AG04450 (cell line): ENCODE measurements around the gene PMEL. TPM values are rescaled to one million over a fixed set of nuclear protein-coding genes. Genes with fewer than 3 reads are reported as not detected.

Source experiments
- CTCF ChIA-PET: fragments of 300-600, 350-600 bp; formaldehyde crosslinking; extraction: SDS; loops from one replicate; lab custom pipeline; 2022; ENCODE audit warnings: antibody characterized with exemption, inconsistent platforms; lab: Charles Lee
- POLR2A ChIA-PET: fragments of 350-600 bp; formaldehyde crosslinking; extraction: SDS; loops from one replicate; lab custom pipeline; 2021; ENCODE audit warnings: antibody characterized with exemption, inconsistent platforms; lab: Yijun Ruan, JAX
- DNase-seq: peaks from one replicate; pipeline ENCODE4 v3.0.0-alpha.2; 2011; ENCODE audit warnings: low read depth, low spot score
- H3K27ac ChIP-seq: one replicate; pipeline ENCODE4 v1.5.1; 2012; ENCODE audit warnings: low read depth, low read length, control low read depth
- H3K27me3 ChIP-seq: one replicate; pipeline ENCODE4 v1.6.0; 2012; ENCODE audit warnings: low read length; ENCODE audit not compliant: control insufficient read depth, insufficient read depth
- H3K4me3 ChIP-seq: 2 replicates; pipeline ENCODE4 v1.5.1; 2011; ENCODE audit warnings: mild to moderate bottlenecking, low read depth, low read length, control low read depth
- H3K9me3 ChIP-seq: 2 replicates; pipeline ENCODE4 v1.5.1; 2012; ENCODE audit warnings: low read length; ENCODE audit not compliant: control insufficient read depth, insufficient read depth
- CTCF ChIP-seq: IDR thresholded peaks from 2 replicates; pipeline ENCODE4 v1.5.1; 2011; ENCODE audit warnings: low read depth, low read length, control low read depth, inconsistent platforms
- polyA plus RNA-seq: library from polyadenylated mRNA; depleted of rRNA; stranded (reverse); fragments of >200 nt; gene quantifications from 2 replicates; pipeline ENCODE4 v1.2.3, GENCODE V29; 2011; rRNA removed

PMEL gene
- polyA plus RNA-seq, 1 experiment = 1.6 TPM

GRCh38 chr12:55908726-55909512 lies 56.9 kb downstream of the PMEL start:
- no peak for DNase-seq
- TF ChIP-seq CTCF = no peak
- Histone ChIP-seq H3K9me3 (no peaks in the 10 kb centered on the region), H3K27ac (peak overlapping the region; percentile 31), H3K4me3 (no peak overlapping the region), H3K27me3 (no peaks in the 10 kb centered on the region)
- ChIA-PET CTCF (interaction anchor here (0.6 kb wide), 1 partner anchor 87 kb away, joined by 3 read pairs; no protein-coding TSS in a partner anchor), POLR2A (no interaction called here)

GRCh38 chr12:55906056-55906455 lies 59.8 kb downstream of the PMEL start:
- no peak for TF ChIP-seq CTCF
- ChIA-PET POLR2A (no interaction called here), CTCF (interaction anchor here (1.3 kb wide), 1 partner anchor 24 kb away, joined by 4 read pairs; no protein-coding TSS in a partner anchor)
- no peaks in the 10 kb centered on the region for H3K27me3 ChIP-seq
- no peak overlapping the region for H3K27ac ChIP-seq
- no peaks in the 10 kb centered on the region for H3K9me3 ChIP-seq
- no peak overlapping the region for H3K4me3 ChIP-seq
- DNase-seq = no peak

Other genes with a start within 250 kb of the PMEL start
- gene BLOC1S1, start 250.0 kb downstream of the PMEL start, polyA plus RNA-seq = 132 and 155 TPM in 2 replicates
- gene RDH5, start 245.6 kb downstream of the PMEL start, polyA plus RNA-seq = 4.9 and 5.2 TPM in 2 replicates
- 1,757 and 1,955 TPM in 2 replicates for gene CD63, start 237.0 kb downstream of the PMEL start, polyA plus RNA-seq
- 4.2 and 6.7 TPM in 2 replicates for gene GDF11, start 222.9 kb downstream of the PMEL start, polyA plus RNA-seq
- 129 and 178 TPM in 2 replicates for gene SARNP, start 148.3 kb downstream of the PMEL start, polyA plus RNA-seq
- gene ORMDL2, start 148.0 kb downstream of the PMEL start, polyA plus RNA-seq = 40.9 and 49.3 TPM in 2 replicates
- 10.9 and 15.0 TPM in 2 replicates for gene DNAJC14, start 136.5 kb downstream of the PMEL start, polyA plus RNA-seq
- gene MMP19, start 123.1 kb downstream of the PMEL start, polyA plus RNA-seq = 43.8 and 46.3 TPM in 2 replicates
- gene PYM1, start 38.1 kb downstream of the PMEL start, polyA plus RNA-seq = 34.9 and 35.3 TPM in 2 replicates
- gene DGKA, start 34.9 kb downstream of the PMEL start, polyA plus RNA-seq = 53.6 and 59.7 TPM in 2 replicates
- gene CDK2, start 788 bp upstream of the PMEL start, polyA plus RNA-seq = 30.6 and 38.8 TPM in 2 replicates
- gene RAB5B, start 8.0 kb upstream of the PMEL start, polyA plus RNA-seq = 136 and 157 TPM in 2 replicates
- 21.0 and 22.8 TPM in 2 replicates for gene SUOX, start 31.2 kb upstream of the PMEL start, polyA plus RNA-seq
- 3.9 and 4.7 TPM in 2 replicates for gene IKZF4, start 55.0 kb upstream of the PMEL start, polyA plus RNA-seq
- gene RPS26, start 75.9 kb upstream of the PMEL start, polyA plus RNA-seq = 348 and 382 TPM in 2 replicates
- gene ERBB3, start 114.1 kb upstream of the PMEL start, polyA plus RNA-seq = 1.7 and 2.1 TPM in 2 replicates
- 169 and 223 TPM in 2 replicates for gene PA2G4, start 138.5 kb upstream of the PMEL start, polyA plus RNA-seq
- 7,461 and 7,686 TPM in 2 replicates for gene RPL41, start 150.6 kb upstream of the PMEL start, polyA plus RNA-seq
- 1.5 and 1.9 TPM in 2 replicates for gene ZC3H10, start 152.2 kb upstream of the PMEL start, polyA plus RNA-seq
- gene ESYT1, start 162.2 kb upstream of the PMEL start, polyA plus RNA-seq = 127 and 140 TPM in 2 replicates
- gene MYL6B, start 186.5 kb upstream of the PMEL start, polyA plus RNA-seq = 118 and 124 TPM in 2 replicates
- 5,661 and 5,957 TPM in 2 replicates for gene MYL6, start 192.3 kb upstream of the PMEL start, polyA plus RNA-seq
- gene SMARCC2, start 223.4 kb upstream of the PMEL start, polyA plus RNA-seq = 90.2 and 101 TPM in 2 replicates